HepG2 (cell line): ENCODE data around the gene KRTAP21-2. TPM values are rescaled to one million over a fixed set of nuclear protein-coding genes. Genes with fewer than 3 reads are reported as not detected.

Experiments
- ATAC-seq: fragments of 200-7000 bp; cut with Tn5 transposase; 3 replicates; pipeline ENCODE4 v1.9.1; 2020; ENCODE audit warnings: mild to moderate bottlenecking, moderate library complexity
- BruUV-seq: library from RNA; stranded (reverse); fragments of 400-500 nt; replicated peaks from 2 replicates; lab custom pipeline; 2021; lab: Mats Ljungman, UMichigan
- CTCF ChIA-PET: fragments of 300-600 bp; formaldehyde crosslinking; extraction: SDS; loops from one replicate; lab custom pipeline; 2021; ENCODE audit warnings: low total read pairs, inconsistent platforms, low intra/inter-chr PET ratio; lab: Yijun Ruan, JAX
- POLR2A ChIA-PET: fragments of 350-600 bp; sonication (Branson Sonifier 250); formaldehyde crosslinking; loops from one replicate; lab custom pipeline; 2020; ENCODE audit warnings: antibody characterized with exemption, inconsistent platforms; lab: Yijun Ruan, JAX
- DNase-seq: peaks from one replicate; pipeline ENCODE4 v3.0.0-alpha.2; 2015; ENCODE audit warnings: low spot score
- FAIRE-seq: peaks from 3 replicates; lab custom pipeline; 2011; peaks lifted over from hg19 to GRCh38; lab: Jason Lieb, UNC
- H2AFZ ChIP-seq: one replicate; pipeline ENCODE4 v1.6.1; 2011; ENCODE audit warnings: low read length, inconsistent platforms
- H3K27ac ChIP-seq: fragments of 300-600 bp; 3 replicates; pipeline ENCODE4 v1.8.0; 2011; ENCODE audit warnings: mixed run types, mild to moderate bottlenecking, mixed read lengths, low read length, inconsistent platforms; ENCODE audit not compliant: insufficient read depth; ENCODE audit errors: extremely low read length
- H3K27me3 ChIP-seq, 2 experiments: fragments of 200-600 bp in 1 of 2; 2 replicates in 1 of 2; 3 replicates in 1 of 2; pipeline versions ENCODE4 v1.6.0 to v1.8.0; 2011; ENCODE audit warnings: low read length in 2 of 2, mild to moderate bottlenecking in 2 of 2, moderate library complexity in 2 of 2, inconsistent platforms in 1 of 2; ENCODE audit not compliant: insufficient read depth in 2 of 2, control insufficient read depth in 1 of 2
- H3K36me3 ChIP-seq, 2 experiments: fragments of 200-600 bp in 1 of 2; replicated peaks in 1 of 2; 2 replicates in 1 of 2; 3 replicates in 1 of 2; pipeline versions ENCODE4 v1.5.1 to v1.8.0; 2011; ENCODE audit warnings: low read length in 2 of 2, inconsistent platforms in 1 of 2; ENCODE audit not compliant: insufficient read depth in 2 of 2, control insufficient read depth in 1 of 2
- H3K4me1 ChIP-seq: 2 replicates; pipeline ENCODE4 v1.5.1; 2012; ENCODE audit warnings: low read length, inconsistent platforms; ENCODE audit not compliant: insufficient read depth
- H3K4me2 ChIP-seq: 2 replicates; pipeline ENCODE4 v1.6.0; 2011; ENCODE audit warnings: low read depth, low read length, inconsistent platforms
- H3K4me3 ChIP-seq, 3 experiments: fragments of 200-600 bp in 1 of 3; sonication (generic), shearing (Covaris generic) in 1 of 3; replicated peaks in 1 of 3; 2 replicates each; pipeline ENCODE4 v1.5.1; 2011 to 2016; ENCODE audit warnings: low read length in 3 of 3, inconsistent platforms in 2 of 3, low read depth in 2 of 3, mild to moderate bottlenecking in 2 of 3, control low read depth in 1 of 3, mixed read lengths in 1 of 3; ENCODE audit not compliant: insufficient read depth in 1 of 3
- H3K79me2 ChIP-seq: one replicate; pipeline ENCODE4 v1.6.1; 2011; ENCODE audit warnings: low read length, inconsistent platforms; ENCODE audit not compliant: insufficient read depth
- H3K9ac ChIP-seq: 2 replicates; pipeline ENCODE4 v1.6.0; 2011; ENCODE audit warnings: mild to moderate bottlenecking, low read depth, low read length, inconsistent platforms; ENCODE audit not compliant: insufficient read depth
- H3K9me3 ChIP-seq: 2 replicates; pipeline ENCODE4 v1.5.1; 2012; ENCODE audit warnings: mild to moderate bottlenecking, low read length
- H4K20me1 ChIP-seq: 2 replicates; pipeline ENCODE4 v1.6.0; 2011; ENCODE audit warnings: inconsistent platforms, mild to moderate bottlenecking, low read length, moderate library complexity; ENCODE audit not compliant: insufficient read depth
- ATF7 ChIP-seq, 2 experiments: fragments of 450-650 bp in 1 of 2; sonication (generic) in 1 of 2; formaldehyde crosslinking in 1 of 2; IDR thresholded peaks; 2 replicates each; pipeline versions ENCODE4 v1.4.0 to v1.6.1; 2016 to 2020; ENCODE audit warnings: antibody characterized with exemption in 1 of 2, mild to moderate bottlenecking in 1 of 2, missing genetic modification reagents in 1 of 2
- NR2F2 ChIP-seq: IDR thresholded peaks from 2 replicates; pipeline ENCODE4 v1.6.1; 2012; ENCODE audit warnings: low read depth, inconsistent platforms, borderline replicate concordance
- TSC22D2 ChIP-seq: sonication (generic); formaldehyde crosslinking; IDR thresholded peaks from 2 replicates; pipeline ENCODE4 v1.5.1; 2020; ENCODE audit warnings: missing genetic modification reagents, mild to moderate bottlenecking, borderline replicate concordance
- ZNF615 ChIP-seq: sonication (generic); formaldehyde crosslinking; IDR thresholded peaks from 2 replicates; pipeline ENCODE4 v1.5.0; 2020; ENCODE audit warnings: mild to moderate bottlenecking, missing genetic modification reagents, borderline replicate concordance
- ZNF678 ChIP-seq: sonication (generic); formaldehyde crosslinking; IDR thresholded peaks from 2 replicates; pipeline ENCODE4 v1.4.0; 2020; ENCODE audit warnings: mild to moderate bottlenecking, missing genetic modification reagents
- ZNF747 ChIP-seq: sonication (generic); formaldehyde crosslinking; IDR thresholded peaks from 2 replicates; pipeline ENCODE4 v1.8.1; 2023; ENCODE audit warnings: missing genetic modification reagents, mild to moderate bottlenecking, borderline replicate concordance
- ZNF775 ChIP-seq: sonication (generic); formaldehyde crosslinking; IDR thresholded peaks from 2 replicates; pipeline ENCODE4 v1.4.0; 2020; ENCODE audit warnings: missing genetic modification reagents, mild to moderate bottlenecking, moderate library complexity, borderline replicate concordance
- WGBS: methylation state at CpG from one replicate; pipeline ENCODE4 v1.1.6; 2017; ENCODE audit warnings: low lambda C conversion rate; 5-methylcytosine and 5-hydroxymethylcytosine counted together
- in situ Hi-C: cut with HindIII; loops from 2 replicates; pipeline ENCODE4 v1.10.0; 2017; ENCODE audit warnings: low pct_unique_long_range_greater_than_20kb; ENCODE audit not compliant: extremely low pct_ligation_motif_present
- intact Hi-C: fragments of 100-400 bp; cut with micrococcal nuclease; formaldehyde crosslinking; loops from one replicate; pipeline ENCODE4 v1.10.0; 2022; ENCODE audit not compliant: unreplicated experiment
- polyA plus RNA-seq, 8 experiments: library from polyadenylated mRNA; depleted of rRNA in 3 of 8; stranded (reverse) in 7 of 8; unstranded in 1 of 8; fragments of >200 nt; fragmentation: Illumina TruSeq in 4 of 8; extraction: Trizol in 4 of 8; gene quantifications; 2 replicates each; pipeline versions ENCODE4 v1.2.1 to v1.2.3, GENCODE V29; 2011 to 2016; ENCODE audit warnings: low read depth in 4 of 8, missing spikeins in 1 of 8, mixed read lengths in 1 of 8; ENCODE audit not compliant: insufficient read depth in 1 of 8
- total RNA-seq, 5 experiments: library from RNA; depleted of rRNA; stranded (reverse); fragments of >200 nt; fragmentation: Illumina TruSeq; extraction: Trizol; gene quantifications; 2 replicates each; pipeline ENCODE4 v1.2.3, GENCODE V29; 2016; ENCODE audit warnings: low read depth in 1 of 5
- TF ChIP-seq, protein P1 (sequence below): sonication (generic); formaldehyde crosslinking; IDR thresholded peaks from 2 replicates; pipeline ENCODE4 v1.4.0; 2020; ENCODE audit warnings: missing genetic modification reagents, mild to moderate bottlenecking, borderline replicate concordance
- TF ChIP-seq, protein P2 (sequence below): sonication (generic); formaldehyde crosslinking; conservative IDR thresholded peaks from 2 replicates; pipeline ENCODE4 v1.4.0; 2020; ENCODE audit warnings: missing genetic modification reagents
- TF ChIP-seq, protein P3 (sequence below): conservative IDR thresholded peaks from 2 replicates; pipeline ENCODE4 v1.6.1; 2018; ENCODE audit warnings: missing genetic modification reagents
- TF ChIP-seq, protein P4 (sequence below): sonication (generic); formaldehyde crosslinking; IDR thresholded peaks from 2 replicates; pipeline ENCODE4 v1.5.1; 2020; ENCODE audit warnings: mild to moderate bottlenecking, missing genetic modification reagents
- TF ChIP-seq, protein P5 (sequence below): sonication (generic); formaldehyde crosslinking; IDR thresholded peaks from 2 replicates; pipeline ENCODE4 v1.4.0; 2020; ENCODE audit warnings: missing genetic modification reagents

KRTAP21-2 gene
- total and polyA plus RNA-seq, 2 of the 13 experiments (the other 11 are each of a cell fraction or from before 2014, with no cell fraction given): not detected

DNA sequence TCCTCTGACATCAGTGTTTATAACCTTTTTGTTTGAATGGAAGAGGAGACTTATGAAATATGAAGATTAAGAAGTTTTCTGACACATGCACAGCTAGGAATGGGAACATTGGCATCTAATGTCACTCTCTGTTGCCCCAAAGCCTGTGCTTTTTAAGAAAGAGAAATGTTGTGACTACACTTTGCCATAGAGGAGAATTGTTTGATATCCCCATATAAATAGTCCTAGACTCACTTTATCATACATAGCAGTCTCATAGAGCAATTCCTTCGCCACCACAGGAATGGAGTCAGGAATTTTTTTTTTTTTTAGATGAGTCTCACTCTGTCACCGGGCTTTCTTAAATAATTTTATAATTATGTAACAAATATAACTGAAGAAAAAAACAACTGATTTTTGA, 30.0 kb downstream of the KRTAP21-2 start:
- in situ Hi-C loops: no loop called here
- TF ChIP-seq, protein P1, sequence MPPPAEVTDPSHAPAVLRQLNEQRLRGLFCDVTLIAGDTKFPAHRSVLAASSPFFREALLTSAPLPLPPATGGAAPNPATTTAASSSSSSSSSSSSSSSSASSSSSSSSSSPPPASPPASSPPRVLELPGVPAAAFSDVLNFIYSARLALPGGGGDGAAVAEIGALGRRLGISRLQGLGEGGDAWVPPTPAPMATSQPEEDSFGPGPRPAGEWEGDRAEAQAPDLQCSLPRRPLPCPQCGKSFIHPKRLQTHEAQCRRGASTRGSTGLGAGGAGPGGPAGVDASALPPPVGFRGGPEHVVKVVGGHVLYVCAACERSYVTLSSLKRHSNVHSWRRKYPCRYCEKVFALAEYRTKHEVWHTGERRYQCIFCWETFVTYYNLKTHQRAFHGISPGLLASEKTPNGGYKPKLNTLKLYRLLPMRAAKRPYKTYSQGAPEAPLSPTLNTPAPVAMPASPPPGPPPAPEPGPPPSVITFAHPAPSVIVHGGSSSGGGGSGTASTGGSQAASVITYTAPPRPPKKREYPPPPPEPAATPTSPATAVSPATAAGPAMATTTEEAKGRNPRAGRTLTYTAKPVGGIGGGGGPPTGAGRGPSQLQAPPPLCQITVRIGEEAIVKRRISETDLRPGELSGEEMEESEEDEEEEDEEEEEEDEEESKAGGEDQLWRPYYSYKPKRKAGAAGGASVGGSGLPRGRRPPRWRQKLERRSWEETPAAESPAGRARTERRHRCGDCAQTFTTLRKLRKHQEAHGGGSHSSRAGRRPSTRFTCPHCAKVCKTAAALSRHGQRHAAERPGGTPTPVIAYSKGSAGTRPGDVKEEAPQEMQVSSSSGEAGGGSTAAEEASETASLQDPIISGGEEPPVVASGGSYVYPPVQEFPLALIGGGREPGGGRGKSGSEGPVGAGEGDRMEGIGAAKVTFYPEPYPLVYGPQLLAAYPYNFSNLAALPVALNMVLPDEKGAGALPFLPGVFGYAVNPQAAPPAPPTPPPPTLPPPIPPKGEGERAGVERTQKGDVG (CRISPR knock-in tag): no peak
- TF ChIP-seq, protein P2, sequence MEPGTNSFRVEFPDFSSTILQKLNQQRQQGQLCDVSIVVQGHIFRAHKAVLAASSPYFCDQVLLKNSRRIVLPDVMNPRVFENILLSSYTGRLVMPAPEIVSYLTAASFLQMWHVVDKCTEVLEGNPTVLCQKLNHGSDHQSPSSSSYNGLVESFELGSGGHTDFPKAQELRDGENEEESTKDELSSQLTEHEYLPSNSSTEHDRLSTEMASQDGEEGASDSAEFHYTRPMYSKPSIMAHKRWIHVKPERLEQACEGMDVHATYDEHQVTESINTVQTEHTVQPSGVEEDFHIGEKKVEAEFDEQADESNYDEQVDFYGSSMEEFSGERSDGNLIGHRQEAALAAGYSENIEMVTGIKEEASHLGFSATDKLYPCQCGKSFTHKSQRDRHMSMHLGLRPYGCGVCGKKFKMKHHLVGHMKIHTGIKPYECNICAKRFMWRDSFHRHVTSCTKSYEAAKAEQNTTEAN (CRISPR knock-in tag): no peak
- TF ChIP-seq TSC22D2 (CRISPR knock-in tag) (no peak), ZNF775 (CRISPR knock-in tag) (no peak), ZNF678 (no peak), ZNF747 (CRISPR knock-in tag) (no peak), ZNF615 (no peak), NR2F2 (no peak), ATF7 (IDR thresholded peaks at IDR 0.05) (no peak), ATF7 (CRISPR knock-in tag; IDR thresholded peaks at IDR 0.05) (no peak)
- TF ChIP-seq, protein P3, sequence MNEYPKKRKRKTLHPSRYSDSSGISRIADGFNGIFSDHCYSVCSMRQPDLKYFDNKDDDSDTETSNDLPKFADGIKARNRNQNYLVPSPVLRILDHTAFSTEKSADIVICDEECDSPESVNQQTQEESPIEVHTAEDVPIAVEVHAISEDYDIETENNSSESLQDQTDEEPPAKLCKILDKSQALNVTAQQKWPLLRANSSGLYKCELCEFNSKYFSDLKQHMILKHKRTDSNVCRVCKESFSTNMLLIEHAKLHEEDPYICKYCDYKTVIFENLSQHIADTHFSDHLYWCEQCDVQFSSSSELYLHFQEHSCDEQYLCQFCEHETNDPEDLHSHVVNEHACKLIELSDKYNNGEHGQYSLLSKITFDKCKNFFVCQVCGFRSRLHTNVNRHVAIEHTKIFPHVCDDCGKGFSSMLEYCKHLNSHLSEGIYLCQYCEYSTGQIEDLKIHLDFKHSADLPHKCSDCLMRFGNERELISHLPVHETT (CRISPR knock-in tag): no peak
- TF ChIP-seq, protein P4, sequence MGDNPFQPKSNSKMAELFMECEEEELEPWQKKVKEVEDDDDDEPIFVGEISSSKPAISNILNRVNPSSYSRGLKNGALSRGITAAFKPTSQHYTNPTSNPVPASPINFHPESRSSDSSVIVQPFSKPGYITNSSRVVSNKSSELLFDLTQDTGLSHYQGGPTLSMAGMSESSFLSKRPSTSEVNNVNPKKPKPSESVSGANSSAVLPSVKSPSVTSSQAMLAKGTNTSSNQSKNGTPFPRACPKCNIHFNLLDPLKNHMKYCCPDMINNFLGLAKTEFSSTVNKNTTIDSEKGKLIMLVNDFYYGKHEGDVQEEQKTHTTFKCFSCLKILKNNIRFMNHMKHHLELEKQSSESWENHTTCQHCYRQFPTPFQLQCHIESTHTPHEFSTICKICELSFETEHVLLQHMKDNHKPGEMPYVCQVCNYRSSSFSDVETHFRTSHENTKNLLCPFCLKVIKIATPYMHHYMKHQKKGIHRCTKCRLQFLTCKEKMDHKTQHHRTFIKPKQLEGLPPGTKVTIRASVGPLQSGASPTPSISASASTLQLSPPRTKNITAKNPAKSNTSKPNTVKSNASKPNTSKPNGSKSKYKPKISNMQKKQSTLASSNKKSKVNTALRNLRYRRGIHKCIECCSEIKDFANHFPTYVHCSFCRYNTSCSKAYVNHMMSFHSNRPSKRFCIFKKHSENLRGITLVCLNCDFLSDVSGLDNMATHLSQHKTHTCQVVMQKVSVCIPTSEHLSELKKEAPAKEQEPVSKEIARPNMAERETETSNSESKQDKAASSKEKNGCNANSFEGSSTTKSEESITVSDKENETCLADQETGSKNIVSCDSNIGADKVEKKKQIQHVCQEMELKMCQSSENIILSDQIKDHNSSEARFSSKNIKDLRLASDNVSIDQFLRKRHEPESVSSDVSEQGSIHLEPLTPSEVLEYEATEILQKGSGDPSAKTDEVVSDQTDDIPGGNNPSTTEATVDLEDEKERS (CRISPR knock-in tag): no peak
- TF ChIP-seq, protein P5, sequence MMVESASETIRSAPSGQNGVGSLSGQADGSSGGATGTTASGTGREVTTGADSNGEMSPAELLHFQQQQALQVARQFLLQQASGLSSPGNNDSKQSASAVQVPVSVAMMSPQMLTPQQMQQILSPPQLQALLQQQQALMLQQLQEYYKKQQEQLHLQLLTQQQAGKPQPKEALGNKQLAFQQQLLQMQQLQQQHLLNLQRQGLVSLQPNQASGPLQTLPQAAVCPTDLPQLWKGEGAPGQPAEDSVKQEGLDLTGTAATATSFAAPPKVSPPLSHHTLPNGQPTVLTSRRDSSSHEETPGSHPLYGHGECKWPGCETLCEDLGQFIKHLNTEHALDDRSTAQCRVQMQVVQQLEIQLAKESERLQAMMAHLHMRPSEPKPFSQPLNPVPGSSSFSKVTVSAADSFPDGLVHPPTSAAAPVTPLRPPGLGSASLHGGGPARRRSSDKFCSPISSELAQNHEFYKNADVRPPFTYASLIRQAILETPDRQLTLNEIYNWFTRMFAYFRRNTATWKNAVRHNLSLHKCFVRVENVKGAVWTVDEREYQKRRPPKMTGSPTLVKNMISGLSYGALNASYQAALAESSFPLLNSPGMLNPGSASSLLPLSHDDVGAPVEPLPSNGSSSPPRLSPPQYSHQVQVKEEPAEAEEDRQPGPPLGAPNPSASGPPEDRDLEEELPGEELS (CRISPR knock-in tag): no peak

More for the DNA sequence above, 30.0 kb downstream of the KRTAP21-2 start:
- Histone ChIP-seq H2AFZ (no peak overlapping the region), H3K27ac (no peak overlapping the region), H3K9me3 (peaks cover 95% of the 10 kb centered on the region), H3K27me3 (no peaks in the 10 kb centered on the region), H3K4me3 (no peak overlapping the region), H3K79me2 (no peaks in the 10 kb centered on the region), H3K4me2 (no peak overlapping the region), H3K9ac (no peak overlapping the region), H4K20me1 (no peaks in the 10 kb centered on the region), H3K4me1 (no peaks in the 10 kb centered on the region), H3K36me3 (no peaks in the 10 kb centered on the region)
- no peak for ATAC-seq
- DNase-seq: no peak
- 26% methylated on average over 2 of the region's 2 CpGs for WGBS
- CTCF ChIA-PET: no interaction called here
- BruUV-seq: no TSS peak
- POLR2A ChIA-PET: no interaction called here
- FAIRE-seq: no peak
- intact Hi-C loops: no loop called here
